ENCODE measurements around the gene ASXL2. TPM values are rescaled to one million over a fixed set of nuclear protein-coding genes. Genes with fewer than 3 reads are reported as not detected.
A peak's percentile ranks its signal among the peaks of the same experiment; 100 is the strongest.
"Not testable (repeated sequence)": the region's sequence is repeated elsewhere in the genome, so short reads cannot be mapped to it uniquely, and the experiment has no call there.

Gene ASXL2
- total RNA-seq, 1 experiment from 2014 or later, result 37.8 TPM

- TF ChIP-seq JAZF1 (CRISPR knock-in tag; IDR thresholded peaks at IDR 0.05) (no peak), TP53 (CRISPR knock-in tag; IDR thresholded peaks at IDR 0.05) (no peak), ELF4 (CRISPR knock-in tag; IDR thresholded peaks at IDR 0.05; ENCODE audit: low read depth) (no peak), GRHL2 (CRISPR knock-in tag; IDR thresholded peaks at IDR 0.05; ENCODE audit: insufficient replicate concordance, severe bottlenecking) (no peak), CTCF (IDR thresholded peaks at IDR 0.05) (no peak), E2F4 (CRISPR knock-in tag; IDR thresholded peaks at IDR 0.05; ENCODE audit: borderline replicate concordance, low read depth) (no peak), ESRRA (CRISPR knock-in tag; IDR thresholded peaks at IDR 0.05; ENCODE audit: borderline replicate concordance) (no peak), CREB1 (CRISPR knock-in tag; IDR thresholded peaks at IDR 0.05) (no peak), OVOL2 (CRISPR knock-in tag; IDR thresholded peaks at IDR 0.05; ENCODE audit: borderline replicate concordance) (no peak), ZNF232 (CRISPR knock-in tag; IDR thresholded peaks at IDR 0.05) (no peak), SMAD4 (CRISPR knock-in tag; IDR thresholded peaks at IDR 0.05) (no peak)
- no peak overlapping the region for H3K4me3 Mint-ChIP-seq
- no peaks in the 10 kb centered on the region for H3K27me3 Mint-ChIP-seq (ENCODE audit: low read depth)
- H3K4me1 Mint-ChIP-seq, result no peaks in the 10 kb centered on the region
- peaks cover 12% of the 10 kb centered on the region for H3K36me3 Mint-ChIP-seq
- peak overlapping the region; percentile 12; the same call in 1 of the 2 replicates for H3K27ac Mint-ChIP-seq
- peaks cover 18% of the 10 kb centered on the region for H3K9me3 Mint-ChIP-seq
- no peak for DNase-seq (ENCODE audit: low spot score)
- ChIA-PET POLR2A (interaction anchor here (1.2 kb wide), 1 partner anchor 34 kb away, joined by 3 read pairs; the partner anchor contains the start of gene DTNB), CTCF (interaction anchor here (0.9 to 2.0 kb wide), 2 partner anchors 8 to 101 kb away, joined by 3 to 6 read pairs; no protein-coding TSS in a partner anchor)
- no peak for ATAC-seq
Observed at GRCh38 chr2:25707927-25708590, 170.2 kb downstream of the ASXL2 start.

GRCh38 chr2:25705575-25705974 lies 172.7 kb downstream of the ASXL2 start:
- CTCF ChIA-PET; H3K4me1 Mint-ChIP-seq; H3K27me3 Mint-ChIP-seq (ENCODE audit: low read depth); H3K27ac Mint-ChIP-seq; DNase-seq (ENCODE audit: low spot score); POLR2A ChIA-PET; ATAC-seq; H3K4me3 Mint-ChIP-seq: not testable (repeated sequence)
- Mint-ChIP-seq H3K9me3 (peaks cover 18% of the 10 kb centered on the region), H3K36me3 (peaks cover 12% of the 10 kb centered on the region)

GRCh38 chr2:25701801-25702200 lies 176.5 kb downstream of the ASXL2 start:
- peaks cover 12% of the 10 kb centered on the region for H3K36me3 Mint-ChIP-seq
- no peaks in the 10 kb centered on the region for H3K4me1 Mint-ChIP-seq
- POLR2A ChIA-PET, result interaction anchor here (0.6 kb wide), 1 partner anchor 13 kb away, joined by 3 read pairs; no protein-coding TSS in a partner anchor
- no peaks in the 10 kb centered on the region for H3K27me3 Mint-ChIP-seq (ENCODE audit: low read depth)
- no peak overlapping the region for H3K27ac Mint-ChIP-seq
- CTCF ChIA-PET, result interaction anchor here (0.6 to 5.8 kb wide), 8 partner anchors 9 to 484 kb away, joined by 3 to 48 read pairs (median 6); partner anchors contain the start of gene DTNB
- TF ChIP-seq FOXJ3 (CRISPR knock-in tag; IDR thresholded peaks at IDR 0.05; ENCODE audit: borderline replicate concordance) (no peak), RORB (CRISPR knock-in tag; IDR thresholded peaks at IDR 0.05) (no peak), JAZF1 (CRISPR knock-in tag; IDR thresholded peaks at IDR 0.05) (no peak), IRF2 (CRISPR knock-in tag; IDR thresholded peaks at IDR 0.05; ENCODE audit: borderline replicate concordance, low read depth) (no peak), FOXK1 (CRISPR knock-in tag; IDR thresholded peaks at IDR 0.05) (no peak), HMGXB4 (CRISPR knock-in tag; IDR thresholded peaks at IDR 0.05) (no peak), TCF7 (CRISPR knock-in tag; IDR thresholded peaks at IDR 0.05; ENCODE audit: low read depth) (no peak), ZBTB21 (CRISPR knock-in tag; IDR thresholded peaks at IDR 0.05; ENCODE audit: borderline replicate concordance) (no peak), AR (CRISPR knock-in tag; IDR thresholded peaks at IDR 0.05) (no peak), ZNF138 (CRISPR knock-in tag; conservative IDR thresholded peaks at IDR 0.05) (no peak), ATF1 (CRISPR knock-in tag; IDR thresholded peaks at IDR 0.05) (no peak), FOXP4 (CRISPR knock-in tag; IDR thresholded peaks at IDR 0.05) (no peak), ZNF671 (CRISPR knock-in tag; IDR thresholded peaks at IDR 0.05) (no peak)
- DNase-seq (ENCODE audit: low spot score), result no peak
- H3K4me3 Mint-ChIP-seq, result no peak overlapping the region
- no peak for ATAC-seq
- peaks cover 18% of the 10 kb centered on the region for H3K9me3 Mint-ChIP-seq

All from WTC11 (cell line).